ENCODE results near the gene ANKRD31.

ANKRD31 gene

GRCh38 chr5:75053304-75054133 lies 183.2 kb downstream of the ANKRD31 start:
- H3K4me3 ChIP-seq (ENCODE audit: low read depth, low read length), result peak overlapping the region; percentile 71
- DNase-seq (ENCODE audit: low read depth), result no peak
- TF ChIP-seq CTCF (IDR thresholded peaks at IDR 0.05; ENCODE audit: low read depth, low read length, missing control alignments), result peak; percentile 3

- DNase-seq (ENCODE audit: low read depth), result no peak
- H3K4me3 ChIP-seq (ENCODE audit: low read depth, low read length), result peak overlapping the region; percentile 71
- no peak for TF ChIP-seq CTCF (IDR thresholded peaks at IDR 0.05; ENCODE audit: low read depth, low read length, missing control alignments)
Observed at GRCh38 chr5:75053054-75053303, 183.7 kb downstream of the ANKRD31 start.

- no peak for TF ChIP-seq CTCF (IDR thresholded peaks at IDR 0.05; ENCODE audit: low read depth, low read length, missing control alignments)
- DNase-seq (ENCODE audit: low read depth), result no peak
- peak within 1 kb of the TSS; percentile 71 for H3K4me3 ChIP-seq (ENCODE audit: low read depth, low read length)
Observed at GRCh38 chr5:75052192-75053053, 184.3 kb downstream of the ANKRD31 start, which contains the start of gene GCNT4. GCNT4 (minus strand) TSS chr5:75052558; CDS start chr5:75030037, 22,521 bp downstream.

- TF ChIP-seq CTCF (IDR thresholded peaks at IDR 0.05; ENCODE audit: low read depth, low read length, missing control alignments), result no peak
- DNase-seq (ENCODE audit: low read depth), result no peak
- H3K4me3 ChIP-seq (ENCODE audit: low read depth, low read length), result no peak overlapping the region
Observed at GRCh38 chr5:75051217-75051751, 185.4 kb downstream of the ANKRD31 start.

GRCh38 chr5:75050415-75050814 lies 186.3 kb downstream of the ANKRD31 start:
- peak; percentile 50 for TF ChIP-seq CTCF (IDR thresholded peaks at IDR 0.05; ENCODE audit: low read depth, low read length, missing control alignments)
- H3K4me3 ChIP-seq (ENCODE audit: low read depth, low read length), result no peak overlapping the region
- no peak for DNase-seq (ENCODE audit: low read depth)

GRCh38 chr5:75049456-75050351 lies 187.0 kb downstream of the ANKRD31 start:
- H3K4me3 ChIP-seq (ENCODE audit: low read depth, low read length), result no peak overlapping the region
- peak; percentile 87 for TF ChIP-seq CTCF (IDR thresholded peaks at IDR 0.05; ENCODE audit: low read depth, low read length, missing control alignments)
- DNase-seq (ENCODE audit: low read depth), result peak; percentile 35
